NCI-H82 (cell line): ENCODE data around the gene GATA5.

Experiments used
- DNase-seq: peaks from one replicate; lab custom pipeline; 2025; lab: John Stamatoyannopoulos, UW

Gene GATA5

GRCh38 chr20:62415354-62416111 is 60.3 kb downstream of the GATA5 start:
- no peak for DNase-seq

GRCh38 chr20:62413896-62414481 is 61.8 kb downstream of the GATA5 start:
- DNase-seq: no peak
